A549 (cell line): ENCODE measurements around the gene C21orf58. TPM values are rescaled to one million over a fixed set of nuclear protein-coding genes. Genes with fewer than 3 reads are reported as not detected.

ENCODE experiments used
- ATAC-seq, 2 experiments: fragments of 200-7000 bp in 1 of 2; fragments of >200 bp in 1 of 2; cut with Nextera tagmentation in 1 of 2; cut with Tn5 transposase in 1 of 2; 3 replicates each; pipeline versions ENCODE4 v1.8.0 to v1.9.1; 2018 to 2020; ENCODE audit warnings: mild to moderate bottlenecking in 1 of 2, moderate library complexity in 1 of 2
- CTCF ChIA-PET: fragments of 300-600 bp; sonication (Branson Sonifier 250); formaldehyde crosslinking; extraction: SDS; loops from one replicate; lab custom pipeline; 2021; ENCODE audit warnings: antibody characterized with exemption, inconsistent platforms; lab: Yijun Ruan, JAX
- POLR2A ChIA-PET: fragments of 350-600 bp; formaldehyde crosslinking; extraction: SDS; loops from one replicate; lab custom pipeline; 2021; ENCODE audit warnings: antibody characterized with exemption, inconsistent platforms; lab: Yijun Ruan, JAX
- DNase-seq, 2 experiments: peaks; one replicate each; pipeline versions ENCODE4 v3.0.0 to v3.0.0-alpha.2; 2011 to 2016; ENCODE audit warnings: low read depth in 1 of 2, low spot score in 1 of 2
- FAIRE-seq: peaks from 2 replicates; lab custom pipeline; 2011; peaks lifted over from hg19 to GRCh38; lab: Jason Lieb, UNC
- H3K27ac ChIP-seq, 2 experiments: fragments of >200 bp; sonication (Bioruptor Twin); formaldehyde crosslinking; 3 replicates each; pipeline ENCODE4 v1.5.1; 2016 to 2017
- H3K4me1 ChIP-seq: fragments of >200 bp; sonication (Bioruptor Twin); formaldehyde crosslinking; 3 replicates; pipeline ENCODE4 v1.6.1; 2016
- H3K4me2 ChIP-seq: fragments of >200 bp; sonication (Bioruptor Twin); formaldehyde crosslinking; 3 replicates; pipeline ENCODE4 v1.6.1; 2016
- H3K4me3 ChIP-seq: fragments of >200 bp; sonication (Bioruptor Twin); formaldehyde crosslinking; 3 replicates; pipeline ENCODE4 v1.5.1; 2016
- H3K9me3 ChIP-seq: fragments of >200 bp; sonication (Bioruptor Twin); formaldehyde crosslinking; 3 replicates; pipeline ENCODE4 v1.6.1; 2016
- CBX2 ChIP-seq: fragments of 200-600 bp; sonication (generic); IDR thresholded peaks from 2 replicates; pipeline ENCODE4 v1.6.1; 2016; ENCODE audit warnings: low read depth, mild to moderate bottlenecking, borderline replicate concordance
- CHD2 ChIP-seq: fragments of 150-350 bp; IDR thresholded peaks from 2 replicates; pipeline ENCODE4 v1.6.1; 2014; ENCODE audit warnings: low read length; ENCODE audit not compliant: partially characterized antibody
- CTCF ChIP-seq: fragments of >200 bp; sonication (Bioruptor Twin); formaldehyde crosslinking; IDR thresholded peaks from 3 replicates; pipeline ENCODE4 v1.5.1; 2016
- EHF ChIP-seq: fragments of 250-450 bp; sonication (Bioruptor Pico); IDR thresholded peaks from 2 replicates; pipeline ENCODE4 v1.5.0; 2020; ENCODE audit warnings: mild to moderate bottlenecking
- EHMT2 ChIP-seq: fragments of 200-600 bp; sonication (generic); IDR thresholded peaks from 2 replicates; pipeline ENCODE4 v1.6.1; 2016; ENCODE audit warnings: antibody characterized with exemption, low read depth, mild to moderate bottlenecking, moderate library complexity
- FOXS1 ChIP-seq: fragments of 250-450 bp; sonication (Bioruptor Pico); IDR thresholded peaks from 2 replicates; pipeline ENCODE4 v1.5.0; 2020; ENCODE audit warnings: mild to moderate bottlenecking, moderate library complexity
- HOXB5 ChIP-seq: fragments of 250-450 bp; sonication (Bioruptor Pico); IDR thresholded peaks from 2 replicates; pipeline ENCODE4 v1.5.0; 2020; ENCODE audit warnings: mild to moderate bottlenecking, moderate library complexity
- KDM1A ChIP-seq: fragments of 200-600 bp; sonication (generic); IDR thresholded peaks from 2 replicates; pipeline ENCODE4 v1.6.1; 2016; ENCODE audit warnings: low read depth, mild to moderate bottlenecking
- MAFK ChIP-seq: fragments of 450-650 bp; IDR thresholded peaks from 2 replicates; pipeline ENCODE4 v1.6.1; 2014; ENCODE audit not compliant: partially characterized antibody
- NPAS2 ChIP-seq: fragments of 250-450 bp; sonication (Bioruptor Pico); IDR thresholded peaks from 2 replicates; pipeline ENCODE4 v1.8.0; 2022; ENCODE audit warnings: mild to moderate bottlenecking, moderate library complexity, borderline replicate concordance
- POLR2A ChIP-seq: IDR thresholded peaks from 2 replicates; pipeline ENCODE4 v1.6.1; 2012; ENCODE audit warnings: mild to moderate bottlenecking, low read length
- POLR2AphosphoS2 ChIP-seq: conservative IDR thresholded peaks from 2 replicates; pipeline ENCODE4 v1.6.1; 2012; ENCODE audit warnings: low read length, improper control_type of control experiment, inconsistent platforms
- RARB ChIP-seq: fragments of 250-450 bp; sonication (Bioruptor Pico); IDR thresholded peaks from 2 replicates; pipeline ENCODE4 v1.8.0; 2021; ENCODE audit warnings: mild to moderate bottlenecking, moderate library complexity
- RFX5 ChIP-seq: fragments of 450-650 bp; IDR thresholded peaks from 2 replicates; pipeline ENCODE4 v1.7.1; 2014; ENCODE audit warnings: antibody characterized with exemption, mild to moderate bottlenecking, moderate library complexity
- RNF2 ChIP-seq: fragments of 200-600 bp; sonication (generic); IDR thresholded peaks from 2 replicates; pipeline ENCODE4 v1.6.1; 2016; ENCODE audit warnings: low read depth, mild to moderate bottlenecking, antibody characterized with exemption, moderate library complexity, borderline replicate concordance
- TP53 ChIP-seq: fragments of 250-450 bp; sonication (Bioruptor Pico); IDR thresholded peaks from 2 replicates; pipeline ENCODE4 v1.5.0; 2021; ENCODE audit warnings: mild to moderate bottlenecking, moderate library complexity
- ZC3H11A ChIP-seq: fragments of 450-650 bp; IDR thresholded peaks from 2 replicates; pipeline ENCODE4 v1.6.1; 2014; ENCODE audit warnings: antibody characterized with exemption, mild to moderate bottlenecking
- WGBS: methylation state at CpG from one replicate; pipeline ENCODE4 v1.1.6; 2017; ENCODE audit errors: missing lambda C conversion rate; 5-methylcytosine and 5-hydroxymethylcytosine counted together
- polyA plus RNA-seq, 4 experiments: library from polyadenylated mRNA; depleted of rRNA in 3 of 4; stranded (reverse); fragments of >200 nt; fragmentation: RNase III in 1 of 4; extraction: RNeasy Plus Mini Kit Qiagen cat#74134 plus additional on column Dnase treatment in 1 of 4; gene quantifications; 2 replicates in 3 of 4; 3 replicates in 1 of 4; pipeline ENCODE4 v1.2.3, GENCODE V29; 2011 to 2017

Gene C21orf58
- polyA plus RNA-seq, 2 of the 4 experiments (the other 2 are of a cell fraction): 3.2 to 8.5 TPM

- FAIRE-seq: no peak
- no peak overlapping the region for H3K27ac ChIP-seq
- ChIA-PET CTCF (interaction anchor here (1.4 kb wide), 1 partner anchor 141 kb away, joined by 6 read pairs; no protein-coding TSS in a partner anchor), POLR2A (no interaction called here)
- TF ChIP-seq POLR2AphosphoS2 (no peak), FOXS1 (CRISPR knock-in tag) (no peak), KDM1A (no peak), EHMT2 (no peak), CHD2 (no peak), ZC3H11A (no peak)
- H3K9me3 ChIP-seq: no peaks in the 10 kb centered on the region
- 86% methylated on average over 15 of the region's 15 CpGs for WGBS
- no peak for DNase-seq
- H3K4me2 ChIP-seq: peak overlapping the region; percentile 87
- H3K4me1 ChIP-seq: peaks cover 25% of the 10 kb centered on the region
- H3K4me3 ChIP-seq: 0 out of 3 replicates have a peak overlapping the region, but pooled peaks have one; percentile 22
- ATAC-seq: no peak
Measured at GRCh38 chr21:46284077-46284644, 39.5 kb downstream of the C21orf58 start.

GRCh38 chr21:46274797-46275390 is 48.8 kb downstream of the C21orf58 start:
- DNase-seq (no peak), ATAC-seq (no peak), FAIRE-seq (no peak)
- no peak overlapping the region for H3K4me3 ChIP-seq
- WGBS: 92% methylated on average over 11 of the region's 11 CpGs
- H3K4me2 ChIP-seq: no peak overlapping the region
- TF ChIP-seq EHF (CRISPR knock-in tag) (no peak), TP53 (CRISPR knock-in tag) (no peak), HOXB5 (CRISPR knock-in tag) (no peak)
- no peak overlapping the region for H3K27ac ChIP-seq
- ChIA-PET POLR2A (no interaction called here), CTCF (interaction anchor here (0.9 kb wide), 1 partner anchor 30 kb away, joined by 4 read pairs; no protein-coding TSS in a partner anchor)
- H3K9me3 ChIP-seq: no peaks in the 10 kb centered on the region
- H3K4me1 ChIP-seq: no peaks in the 10 kb centered on the region

- DNase-seq (no peak), ATAC-seq (no peak), FAIRE-seq (no peak)
- 93% methylated on average over 14 of the region's 14 CpGs for WGBS
- no peak for TF ChIP-seq FOXS1 (CRISPR knock-in tag)
- TF ChIP-seq RARB (CRISPR knock-in tag): no peak
- TF ChIP-seq HOXB5 (CRISPR knock-in tag): no peak
- no peak for TF ChIP-seq TP53 (CRISPR knock-in tag)
- TF ChIP-seq NPAS2 (CRISPR knock-in tag): no peak
- no peak for TF ChIP-seq POLR2AphosphoS2
- TF ChIP-seq RNF2: no peak
- no peaks in the 10 kb centered on the region for H3K4me1 ChIP-seq
- H3K4me3 ChIP-seq: no peak overlapping the region
- CTCF ChIA-PET: no interaction called here
- H3K27ac ChIP-seq: no peak overlapping the region
- POLR2A ChIA-PET: no interaction called here
- no peaks in the 10 kb centered on the region for H3K9me3 ChIP-seq
- H3K4me2 ChIP-seq: no peak overlapping the region
Measured at GRCh38 chr21:46273341-46273740, 50.3 kb downstream of the C21orf58 start.

- Histone ChIP-seq H3K9me3 (no peaks in the 10 kb centered on the region), H3K4me1 (no peaks in the 10 kb centered on the region)
- FAIRE-seq: no peak
- TF ChIP-seq RFX5: no peak
- no peak for TF ChIP-seq CBX2
- no peak for TF ChIP-seq MAFK
- no peak for TF ChIP-seq CTCF
- no peak for TF ChIP-seq POLR2A
- TF ChIP-seq, all 56 proteins: peak for 0
- no peak for ATAC-seq
- ChIA-PET CTCF (no interaction called here), POLR2A (no interaction called here)
- H3K27ac ChIP-seq: no peak overlapping the region
- WGBS: 89% methylated on average over 8 of the region's 10 CpGs
- H3K4me3 ChIP-seq: no peak overlapping the region
- no peak for DNase-seq
- no peak overlapping the region for H3K4me2 ChIP-seq
Measured at GRCh38 chr21:46269466-46269865, 54.2 kb downstream of the C21orf58 start.
